Subcutaneous abdominal adipose tissue (tissue), 5 donors: ENCODE measurements around the gene BEX4.
"Not testable (repeated sequence)": the region's sequence is repeated elsewhere in the genome, so short reads cannot be mapped to it uniquely, and the experiment has no call there.

Experiments used
- H3K27ac ChIP-seq: one replicate; pipeline ENCODE4 v1.7.0; 2013; ENCODE audit warnings: low read depth, mild to moderate bottlenecking, inconsistent platforms, low read length, moderate library complexity
- H3K27me3 ChIP-seq, 5 donors: one replicate each; pipeline ENCODE4 v1.7.0; 2013; ENCODE audit warnings: low read length in 5 of 5, inconsistent platforms in 1 of 5; ENCODE audit not compliant: control insufficient read depth in 5 of 5, insufficient read depth in 4 of 5
- H3K36me3 ChIP-seq, 5 donors: one replicate each; pipeline ENCODE4 v1.7.0; 2013; ENCODE audit warnings: low read length in 5 of 5; ENCODE audit not compliant: control insufficient read depth in 5 of 5, insufficient read depth in 5 of 5
- H3K4me1 ChIP-seq, 5 donors: one replicate each; pipeline ENCODE4 v1.7.0; 2013; ENCODE audit warnings: low read length in 5 of 5, mild to moderate bottlenecking in 3 of 5, moderate library complexity in 1 of 5; ENCODE audit not compliant: control insufficient read depth in 5 of 5, insufficient read depth in 5 of 5
- H3K4me3 ChIP-seq, 5 donors: one replicate each; pipeline ENCODE4 v1.7.0; 2013; ENCODE audit warnings: low read length in 5 of 5, low read depth in 1 of 5
- H3K9ac ChIP-seq, 5 donors: one replicate each; pipeline ENCODE4 v1.7.0; 2013; ENCODE audit warnings: low read length in 5 of 5, mild to moderate bottlenecking in 4 of 5, moderate library complexity in 3 of 5
- H3K9me3 ChIP-seq, 5 donors: one replicate each; pipeline ENCODE4 v1.7.0; 2013; ENCODE audit warnings: low read length in 5 of 5; ENCODE audit not compliant: control insufficient read depth in 5 of 5
- donor health status: healthy.
- donor health status: healthy.
- donor health status: healthy.
- donor health status: healthy.
- donor health status: healthy.

The BEX4 gene

GRCh38 chrX:103201041-103201440, 13.9 kb upstream of the BEX4 start:
- peaks cover 0 to 6% (median 5%) of the 10 kb centered on the region in 5 donors for H3K27me3 ChIP-seq
- no peak overlapping the region for H3K9ac ChIP-seq
- no peaks in the 10 kb centered on the region for H3K9me3 ChIP-seq
- H3K4me1 ChIP-seq: no peaks in the 10 kb centered on the region
- H3K36me3 ChIP-seq: no peaks in the 10 kb centered on the region
- H3K27ac ChIP-seq: no peak overlapping the region
- no peak overlapping the region for H3K4me3 ChIP-seq

GRCh38 chrX:103210056-103210455, 4.9 kb upstream of the BEX4 start:
- Histone ChIP-seq H3K9me3 (peaks cover 0 to 3% (median 0%) of the 10 kb centered on the region in 5 donors), H3K36me3 (no peaks in the 10 kb centered on the region), H3K27ac (no peak overlapping the region), H3K27me3 (peaks cover 2 to 9% (median 4%) of the 10 kb centered on the region in 5 donors), H3K9ac (no peak overlapping the region), H3K4me1 (peaks cover 0 to 4% (median 0%) of the 10 kb centered on the region in 5 donors), H3K4me3 (no peak overlapping the region)

GRCh38 chrX:103211012-103211715, 3.7 kb upstream of the BEX4 start:
- Histone ChIP-seq H3K4me3 (no peak overlapping the region), H3K27ac (no peak overlapping the region), H3K4me1 (peaks cover 0 to 4% (median 0%) of the 10 kb centered on the region in 5 donors), H3K27me3 (peaks cover 2 to 8% (median 4%) of the 10 kb centered on the region in 5 donors), H3K9me3 (peaks cover 0 to 3% (median 0%) of the 10 kb centered on the region in 5 donors), H3K9ac (no peak overlapping the region), H3K36me3 (no peaks in the 10 kb centered on the region)

GRCh38 chrX:103212749-103213457, 2.0 kb upstream of the BEX4 start:
- Histone ChIP-seq H3K4me1 (peaks cover 0 to 4% (median 0%) of the 10 kb centered on the region in 5 donors), H3K9me3 (no peaks in the 10 kb centered on the region), H3K36me3 (no peaks in the 10 kb centered on the region), H3K27me3 (peaks cover 0 to 6% (median 5%) of the 10 kb centered on the region in 5 donors), H3K27ac (no peak overlapping the region), H3K9ac (no peak overlapping the region), H3K4me3 (no peak overlapping the region)

GRCh38 chrX:103215425-103215991, 600 bp downstream of the BEX4 start:
- peak overlapping the region; percentile 8 to 69 (median 59) for H3K4me3 ChIP-seq
- peaks cover 0 to 4% (median 0%) of the 10 kb centered on the region in 5 donors for H3K4me1 ChIP-seq
- no peaks in the 10 kb centered on the region for H3K9me3 ChIP-seq
- H3K27ac ChIP-seq: no peak overlapping the region
- peaks cover 0 to 14% (median 7%) of the 10 kb centered on the region in 5 donors for H3K27me3 ChIP-seq
- no peaks in the 10 kb centered on the region for H3K36me3 ChIP-seq
- H3K9ac ChIP-seq: peak overlapping the region in 4 of 5 donors; percentile 32 to 73 (median 64)

DNA sequence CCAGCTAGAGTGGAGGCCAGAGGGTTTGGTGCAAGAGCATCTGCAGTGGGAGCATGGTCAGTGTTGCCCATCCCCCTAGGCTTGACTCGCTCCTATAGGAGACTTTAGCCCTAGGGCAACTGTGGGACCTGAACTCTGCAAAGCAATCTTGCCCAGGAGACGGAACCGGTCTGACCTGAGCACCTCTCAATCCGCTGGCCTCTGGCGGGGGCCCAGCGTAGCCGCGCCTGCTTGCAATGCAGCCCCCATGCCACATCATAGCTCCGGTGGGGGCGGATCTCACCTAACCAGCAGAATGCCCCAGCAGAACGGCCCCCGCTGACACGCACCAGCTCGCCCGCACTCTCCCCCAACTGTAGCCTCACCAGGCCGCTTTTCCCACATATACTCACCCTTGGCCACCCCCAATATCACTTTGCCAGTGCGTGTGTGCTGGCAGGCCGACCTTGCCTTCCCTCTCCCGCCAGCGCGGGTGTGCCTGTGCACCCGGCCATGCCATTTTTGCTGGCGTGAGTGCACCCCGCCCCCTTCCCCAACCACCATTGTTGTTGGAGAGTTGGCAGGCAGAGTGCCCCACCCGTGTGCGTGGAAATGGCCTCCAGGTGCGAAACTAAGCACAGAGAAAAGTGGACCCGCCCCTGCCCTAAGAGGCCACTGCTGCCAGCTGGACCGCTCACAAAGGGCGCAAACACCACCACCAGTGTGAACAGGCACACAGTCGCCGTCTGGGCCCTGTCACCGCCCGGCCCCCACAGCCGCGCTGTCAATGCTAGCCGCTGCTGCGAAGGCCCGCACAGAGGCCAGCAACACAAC, 5.8 kb downstream of the BEX4 start:
- H3K27ac ChIP-seq: no peak overlapping the region
- H3K4me3 ChIP-seq: peak overlapping the region in 1 of 5 donors; percentile 31
- peaks cover 0 to 3% (median 0%) of the 10 kb centered on the region in 5 donors for H3K4me1 ChIP-seq
- peaks cover 0 to 35% (median 14%) of the 10 kb centered on the region in 5 donors for H3K27me3 ChIP-seq
- H3K9me3 ChIP-seq: peaks cover 0 to 4% (median 0%) of the 10 kb centered on the region in 5 donors
- H3K9ac ChIP-seq: no peak overlapping the region
- no peaks in the 10 kb centered on the region for H3K36me3 ChIP-seq

DNA sequence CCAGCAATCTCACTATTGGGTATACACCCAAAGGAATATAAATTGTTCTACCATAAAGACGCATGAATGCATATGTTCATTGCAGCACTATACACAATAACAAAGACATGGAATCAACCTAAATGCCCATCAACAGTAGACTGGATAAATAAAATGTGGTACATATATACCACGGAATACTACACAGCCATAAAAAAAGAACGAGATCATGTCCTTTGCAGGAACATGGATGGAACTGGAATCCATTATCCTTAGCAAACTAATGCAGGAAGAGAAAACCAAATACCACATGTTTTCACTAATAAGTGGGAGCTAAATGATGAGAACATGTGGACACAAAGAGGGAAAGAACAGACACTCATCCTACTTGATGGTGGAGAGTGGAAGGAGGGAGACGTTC, 11.0 kb downstream of the BEX4 start:
- H3K27me3 ChIP-seq: peaks cover 0 to 22% (median 8%) of the 10 kb centered on the region in 5 donors
- H3K36me3 ChIP-seq, H3K4me1 ChIP-seq, H3K9me3 ChIP-seq, H3K27ac ChIP-seq, H3K9ac ChIP-seq, H3K4me3 ChIP-seq: not testable (repeated sequence)

GRCh38 chrX:103233263-103233662, 18.4 kb downstream of the BEX4 start:
- no peaks in the 10 kb centered on the region for H3K36me3 ChIP-seq
- H3K4me1 ChIP-seq: no peaks in the 10 kb centered on the region
- H3K4me3 ChIP-seq: no peak overlapping the region
- H3K27me3 ChIP-seq: peaks cover 0 to 18% (median 11%) of the 10 kb centered on the region in 5 donors
- H3K27ac ChIP-seq: no peak overlapping the region
- no peaks in the 10 kb centered on the region for H3K9me3 ChIP-seq
- no peak overlapping the region for H3K9ac ChIP-seq

GRCh38 chrX:103234869-103235268, 20.0 kb downstream of the BEX4 start:
- H3K4me3 ChIP-seq: no peak overlapping the region
- H3K9ac ChIP-seq: no peak overlapping the region
- no peaks in the 10 kb centered on the region for H3K4me1 ChIP-seq
- H3K9me3 ChIP-seq: no peaks in the 10 kb centered on the region
- peaks cover 0 to 13% (median 11%) of the 10 kb centered on the region in 5 donors for H3K27me3 ChIP-seq
- no peaks in the 10 kb centered on the region for H3K36me3 ChIP-seq
- H3K27ac ChIP-seq: no peak overlapping the region
